ENCODE data around the gene TSSC4.

TSSC4 gene

DNA sequence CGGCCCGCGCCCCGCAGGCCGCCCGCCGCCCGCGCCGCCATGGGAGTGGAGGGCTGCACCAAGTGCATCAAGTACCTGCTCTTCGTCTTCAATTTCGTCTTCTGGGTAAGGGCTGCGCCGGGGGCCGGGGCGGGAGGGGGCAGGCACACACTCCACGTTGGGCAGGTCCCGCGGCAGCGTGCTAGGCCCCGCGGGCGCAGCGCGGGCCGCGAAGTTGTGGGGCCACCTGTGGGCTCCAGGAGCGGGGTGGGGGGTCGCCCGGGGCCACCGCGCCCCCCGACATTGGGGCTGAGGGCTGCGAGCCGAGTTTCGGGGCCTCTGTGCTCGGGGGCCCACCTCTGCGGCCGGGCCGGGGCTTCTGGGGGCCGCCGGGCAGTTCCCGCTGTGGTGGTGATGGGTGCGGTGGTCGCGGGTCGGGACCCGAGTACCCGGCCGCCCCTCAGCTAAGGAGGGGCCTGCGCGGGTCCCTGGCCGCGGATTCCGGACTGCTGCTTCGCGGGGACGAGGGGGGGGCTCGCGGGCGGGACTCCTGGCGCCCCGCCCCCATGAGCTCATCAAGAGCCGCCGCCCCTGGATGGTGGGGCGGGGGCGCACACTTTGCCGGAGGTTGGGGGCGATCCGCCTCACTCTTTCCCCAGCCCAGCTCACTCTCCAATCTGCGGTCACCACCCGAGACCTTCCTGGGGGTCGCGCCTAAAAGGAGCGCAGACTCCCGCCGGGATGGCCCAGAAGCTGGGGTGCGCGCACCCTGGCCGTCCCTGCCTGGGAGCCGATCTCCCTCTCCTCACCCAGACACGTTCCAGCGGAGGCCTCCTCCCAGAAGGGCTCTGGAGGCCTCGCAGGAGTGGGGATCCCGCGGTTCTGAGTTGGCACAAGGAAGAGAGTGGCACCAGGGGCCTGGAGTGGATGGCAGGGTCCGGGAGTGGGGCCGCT is 22.8 kb upstream of the TSSC4 start:
- DNase-seq, result peak; percentile 35 to 56
- TF ChIP-seq POLR2A (IDR thresholded peaks at IDR 0.05; ENCODE audit: low read length), result no peak

DNA sequence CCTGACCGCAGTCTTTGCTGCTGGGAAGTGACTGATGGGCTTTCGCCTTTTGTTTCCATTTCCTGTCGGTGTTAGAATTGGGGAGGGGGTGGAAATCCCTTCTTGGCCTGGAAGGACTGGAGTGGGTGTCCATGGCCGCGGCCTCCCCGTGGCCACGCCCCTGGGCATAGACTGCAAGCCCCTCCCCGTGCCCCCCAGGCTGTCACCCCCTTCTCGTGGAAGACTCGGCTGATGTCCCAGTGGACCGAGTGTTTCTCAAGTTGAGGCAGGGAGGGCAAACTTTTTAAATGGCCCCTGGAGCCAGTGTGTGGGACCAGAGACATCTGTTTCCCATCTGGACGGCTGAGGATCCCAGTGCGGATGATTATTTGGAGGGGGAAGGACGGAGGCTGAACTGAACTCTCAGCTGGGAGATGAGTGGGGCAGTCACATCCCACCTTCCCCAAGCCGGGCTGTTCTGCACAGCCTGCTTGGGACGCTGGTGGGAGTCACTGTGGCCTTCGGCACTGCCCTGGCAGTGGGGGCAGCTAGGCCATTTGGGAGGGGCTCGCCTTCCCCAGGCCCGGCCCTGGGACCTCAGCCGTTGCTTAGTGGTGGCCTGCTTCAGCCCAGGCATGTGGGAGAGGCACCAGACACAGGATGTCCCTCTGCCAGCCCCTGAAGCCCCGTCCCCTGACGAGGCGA is 21.9 kb upstream of the TSSC4 start:
- TF ChIP-seq POLR2A (IDR thresholded peaks at IDR 0.05; ENCODE audit: low read length), result no peak
- TF ChIP-seq GATA1 (IDR thresholded peaks at IDR 0.05; ENCODE audit: low read depth, low read length), result no peak
- DNase-seq, result no peak

DNA sequence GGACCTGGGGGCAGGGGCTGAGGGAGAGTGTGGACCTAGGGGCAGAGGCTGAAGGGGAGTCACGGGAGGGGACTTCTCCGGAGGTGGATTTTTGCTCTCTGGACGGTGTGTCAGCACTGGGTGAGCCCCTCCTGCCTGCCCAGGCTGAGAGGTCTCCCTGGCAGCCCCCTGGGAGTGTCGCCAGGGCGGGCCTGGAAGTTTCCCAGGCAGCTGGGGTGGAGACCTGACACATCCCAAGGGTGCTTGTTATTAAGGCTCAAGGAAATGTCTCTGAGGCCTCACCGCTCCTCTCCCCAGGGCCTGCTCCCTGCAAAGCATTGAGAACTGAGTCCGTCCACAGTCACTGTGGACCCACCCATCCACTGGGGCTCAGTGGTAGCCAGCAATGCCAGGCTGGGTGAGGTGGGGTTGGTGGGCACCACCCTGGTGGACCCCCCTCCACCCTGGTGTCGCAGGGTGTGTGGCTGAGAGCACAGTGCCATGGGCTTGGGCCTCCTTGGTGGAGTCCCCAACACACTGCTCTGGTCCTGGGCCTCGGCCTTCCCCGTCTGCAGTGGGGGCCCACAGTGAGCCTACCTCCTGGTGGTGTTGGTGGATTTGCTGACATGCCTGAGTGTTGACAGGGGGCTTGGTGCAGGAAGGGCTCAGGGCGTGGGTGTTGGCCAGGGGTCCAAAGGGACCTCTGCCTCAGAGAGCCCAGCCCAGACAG is 20.9 kb upstream of the TSSC4 start:
- no peak for TF ChIP-seq POLR2A (IDR thresholded peaks at IDR 0.05; ENCODE audit: low read length)
- DNase-seq, result no peak

DNA sequence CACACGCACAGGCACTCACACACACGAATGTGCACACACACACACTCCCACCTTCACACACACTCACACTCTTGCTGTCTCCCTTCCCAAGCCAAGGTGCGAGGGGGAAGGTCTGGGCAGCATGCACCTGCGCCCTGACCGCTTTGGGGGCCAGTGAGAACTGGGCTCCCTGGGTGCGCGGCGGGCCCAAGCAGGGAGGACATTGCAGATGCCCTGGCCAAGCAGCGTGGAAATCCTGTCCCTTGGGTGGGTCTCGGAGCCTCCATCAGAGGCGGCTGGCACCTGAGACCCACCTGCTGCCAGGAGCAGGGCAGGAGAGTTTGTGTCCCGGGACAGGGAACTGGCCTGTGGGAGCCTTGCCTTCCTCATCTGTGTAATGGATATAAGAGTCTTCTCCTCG is 20.2 kb upstream of the TSSC4 start:
- no peak for TF ChIP-seq POLR2A (IDR thresholded peaks at IDR 0.05; ENCODE audit: low read length)
- DNase-seq, result no peak

DNA sequence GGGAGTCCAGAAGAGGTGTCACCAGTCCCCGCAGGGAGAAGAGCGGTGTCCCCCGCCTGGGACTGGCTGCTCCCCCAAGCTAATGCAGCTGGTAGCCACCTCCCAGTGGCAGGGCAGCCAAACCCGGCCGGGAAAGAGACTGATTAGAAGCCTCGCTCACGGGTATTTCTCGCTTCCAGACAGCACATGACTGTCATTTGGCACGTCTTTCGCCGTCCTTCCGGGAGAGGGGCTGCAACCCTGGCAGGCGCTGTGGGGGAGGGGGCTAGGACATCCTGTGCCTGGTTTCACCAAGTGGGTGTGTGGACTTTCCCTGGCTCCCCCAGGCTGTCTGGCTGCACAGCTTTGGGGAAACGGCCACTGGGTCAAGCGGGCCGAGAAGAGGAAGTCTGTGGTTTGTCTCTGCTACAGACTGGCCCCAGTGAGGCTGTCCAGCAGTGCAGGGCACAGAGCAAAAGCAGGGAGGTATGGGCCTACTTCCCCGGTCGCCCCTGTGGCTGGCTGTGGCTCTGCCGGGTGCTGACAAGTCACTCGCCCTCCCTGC is 19.7 kb upstream of the TSSC4 start:
- no peak for DNase-seq
- TF ChIP-seq POLR2A (IDR thresholded peaks at IDR 0.05; ENCODE audit: low read length), result no peak
- no peak for TF ChIP-seq GATA1 (IDR thresholded peaks at IDR 0.05; ENCODE audit: low read depth, low read length)

DNA sequence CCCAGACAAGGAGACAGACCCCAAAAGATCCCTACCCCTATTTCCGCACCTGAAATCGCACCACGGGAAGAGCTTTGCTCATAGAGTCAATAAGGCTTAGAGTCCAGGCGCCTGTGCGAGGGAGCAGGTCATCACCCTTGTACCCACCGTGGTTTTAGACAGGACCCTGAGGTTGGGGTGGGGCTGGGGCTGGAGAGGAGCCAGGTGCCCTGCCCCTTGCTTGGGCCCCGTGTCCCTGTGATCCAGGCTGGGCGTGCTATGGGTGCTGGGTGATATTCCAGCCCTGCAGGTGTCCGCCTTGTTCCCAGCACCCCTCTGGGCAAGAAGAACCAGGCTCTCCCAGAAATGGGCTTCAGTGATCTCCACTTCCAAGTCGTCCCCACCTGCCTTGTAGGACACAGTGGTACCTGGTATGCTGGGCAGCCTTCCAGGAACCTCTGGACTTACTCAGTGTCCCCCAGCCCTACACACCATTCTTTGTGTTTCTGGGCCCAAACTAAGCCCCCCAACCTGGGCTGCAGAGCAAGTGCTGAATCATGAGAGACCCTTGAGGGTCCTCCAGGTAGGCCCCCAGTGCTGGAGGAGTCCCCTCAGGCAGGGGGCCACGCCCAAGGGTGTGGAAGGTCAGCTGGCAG is 18.9 kb upstream of the TSSC4 start:
- no peak for TF ChIP-seq POLR2A (IDR thresholded peaks at IDR 0.05; ENCODE audit: low read length)
- TF ChIP-seq GATA1 (IDR thresholded peaks at IDR 0.05; ENCODE audit: low read depth, low read length), result no peak

DNA sequence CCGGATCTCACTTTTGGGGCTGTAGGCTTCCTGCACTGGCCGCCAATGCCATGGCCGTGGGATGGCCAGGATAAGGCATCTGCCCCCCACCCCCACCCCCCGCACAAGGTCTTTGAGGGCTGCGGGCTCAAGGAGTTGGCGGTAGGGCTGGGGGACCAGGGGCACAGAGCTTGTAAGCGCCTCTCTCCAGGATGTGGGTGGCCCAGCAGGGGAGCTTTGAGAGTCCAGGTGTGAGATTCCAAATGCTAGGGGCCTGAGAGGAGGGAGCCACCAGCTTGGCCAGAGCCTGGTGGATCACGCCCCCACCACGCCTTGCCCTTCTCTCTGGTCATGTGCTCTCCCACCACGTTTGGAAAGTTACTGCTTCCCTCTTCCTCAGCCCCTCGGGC is 18.4 kb upstream of the TSSC4 start:
- DNase-seq, result no peak
- TF ChIP-seq POLR2A (IDR thresholded peaks at IDR 0.05; ENCODE audit: low read length), result no peak
- no peak for TF ChIP-seq GATA1 (IDR thresholded peaks at IDR 0.05; ENCODE audit: low read depth, low read length)

More for the DNA sequence above, 18.9 kb upstream of the TSSC4 start:
- DNase-seq, result no peak

DNA sequence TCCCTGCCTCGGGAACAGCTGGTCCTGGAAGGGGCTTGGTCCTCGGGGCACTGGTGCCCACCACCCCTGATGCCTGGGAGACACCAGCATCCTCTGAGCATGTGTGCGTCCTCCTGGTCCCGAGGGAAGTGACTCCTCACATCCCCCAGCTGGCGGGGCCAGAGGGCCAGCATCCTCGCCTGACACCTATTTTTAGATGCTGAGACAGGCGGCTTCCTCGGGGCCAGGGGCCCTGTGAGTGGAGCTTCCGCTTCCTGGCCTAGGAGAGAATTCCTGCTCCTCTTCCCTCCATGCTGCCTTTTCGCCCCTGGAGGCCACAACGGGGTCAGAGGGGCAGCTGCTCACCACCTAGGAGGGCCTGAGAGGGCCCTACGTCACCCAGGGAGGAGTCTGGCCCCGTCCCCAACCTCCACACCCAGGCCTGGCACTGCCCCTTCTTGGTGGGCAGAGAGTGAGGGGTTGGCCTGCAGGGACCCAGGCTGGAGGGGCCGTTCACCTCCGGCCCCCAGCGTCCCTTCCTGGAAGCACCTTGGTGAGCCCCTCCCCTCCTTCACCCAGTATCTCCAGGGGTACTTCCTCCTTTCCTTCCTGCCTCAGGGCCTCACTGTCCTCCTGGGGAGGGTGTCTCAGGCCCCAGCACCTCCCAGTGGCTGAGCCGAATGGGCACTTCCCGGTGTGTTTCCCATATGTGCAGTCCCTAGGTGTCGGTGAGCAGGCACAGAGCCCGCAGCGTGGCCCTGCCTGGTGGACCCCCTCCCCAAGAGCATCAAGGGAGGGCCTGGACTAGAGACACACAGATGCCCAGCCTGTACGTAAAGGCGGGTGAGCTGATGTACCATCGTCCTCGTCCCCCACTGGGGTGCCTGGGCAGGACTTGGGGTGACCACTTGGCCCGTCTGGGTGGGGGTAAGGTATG is 17.4 kb upstream of the TSSC4 start:
- TF ChIP-seq POLR2A (IDR thresholded peaks at IDR 0.05; ENCODE audit: low read length) (no peak), GATA1 (IDR thresholded peaks at IDR 0.05; ENCODE audit: low read depth, low read length) (no peak)
- no peak for DNase-seq

DNA sequence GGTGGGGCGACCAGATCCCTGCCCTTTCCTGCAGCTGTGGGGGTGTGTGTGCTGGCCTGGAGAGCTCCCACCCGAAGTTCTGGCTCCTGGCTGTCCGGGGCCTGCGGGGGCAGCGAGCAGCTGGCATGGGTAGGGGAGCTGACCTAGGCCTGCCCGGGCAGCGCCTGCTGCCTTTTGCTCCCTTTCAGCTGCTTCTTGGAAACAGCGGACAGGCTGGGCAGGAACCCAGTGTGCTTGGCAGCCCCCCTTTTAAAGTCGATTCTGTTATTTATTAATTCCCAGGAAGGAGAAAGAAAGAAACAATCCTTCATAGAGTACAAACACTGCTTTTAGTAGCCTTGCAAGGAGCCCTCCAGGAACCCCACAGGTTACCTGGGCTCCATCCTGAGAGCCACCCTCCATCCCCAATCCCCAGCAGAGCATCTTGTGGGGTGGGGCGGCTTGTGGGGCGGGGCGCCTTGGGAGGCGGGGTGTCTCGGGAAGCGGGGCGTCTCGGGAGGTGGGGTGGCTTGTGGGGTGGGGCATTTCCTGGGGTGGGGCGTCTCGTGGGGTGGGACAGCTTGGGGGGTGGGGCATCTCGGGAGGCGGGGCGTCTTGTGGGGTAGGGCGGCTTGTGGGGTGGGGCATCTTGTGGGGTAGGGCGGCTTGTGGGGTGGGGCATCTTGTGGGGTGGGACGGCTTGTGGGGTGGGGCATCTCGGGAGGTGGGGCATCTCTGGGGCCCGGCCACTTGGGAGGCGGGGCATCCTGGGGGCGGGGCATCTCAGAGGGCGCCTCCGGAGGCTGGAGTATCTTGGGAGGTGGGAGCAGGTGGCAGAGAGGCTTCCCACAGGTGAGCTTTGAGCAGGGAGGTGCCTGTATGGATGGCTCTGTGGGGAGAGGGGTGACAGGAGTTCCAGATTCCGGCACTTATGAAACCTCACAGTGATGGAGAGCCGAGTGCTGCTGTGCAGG is 16.4 kb upstream of the TSSC4 start:
- DNase-seq, result no peak
- no peak for TF ChIP-seq POLR2A (IDR thresholded peaks at IDR 0.05; ENCODE audit: low read length)
- TF ChIP-seq GATA1 (IDR thresholded peaks at IDR 0.05; ENCODE audit: low read depth, low read length), result no peak

DNA sequence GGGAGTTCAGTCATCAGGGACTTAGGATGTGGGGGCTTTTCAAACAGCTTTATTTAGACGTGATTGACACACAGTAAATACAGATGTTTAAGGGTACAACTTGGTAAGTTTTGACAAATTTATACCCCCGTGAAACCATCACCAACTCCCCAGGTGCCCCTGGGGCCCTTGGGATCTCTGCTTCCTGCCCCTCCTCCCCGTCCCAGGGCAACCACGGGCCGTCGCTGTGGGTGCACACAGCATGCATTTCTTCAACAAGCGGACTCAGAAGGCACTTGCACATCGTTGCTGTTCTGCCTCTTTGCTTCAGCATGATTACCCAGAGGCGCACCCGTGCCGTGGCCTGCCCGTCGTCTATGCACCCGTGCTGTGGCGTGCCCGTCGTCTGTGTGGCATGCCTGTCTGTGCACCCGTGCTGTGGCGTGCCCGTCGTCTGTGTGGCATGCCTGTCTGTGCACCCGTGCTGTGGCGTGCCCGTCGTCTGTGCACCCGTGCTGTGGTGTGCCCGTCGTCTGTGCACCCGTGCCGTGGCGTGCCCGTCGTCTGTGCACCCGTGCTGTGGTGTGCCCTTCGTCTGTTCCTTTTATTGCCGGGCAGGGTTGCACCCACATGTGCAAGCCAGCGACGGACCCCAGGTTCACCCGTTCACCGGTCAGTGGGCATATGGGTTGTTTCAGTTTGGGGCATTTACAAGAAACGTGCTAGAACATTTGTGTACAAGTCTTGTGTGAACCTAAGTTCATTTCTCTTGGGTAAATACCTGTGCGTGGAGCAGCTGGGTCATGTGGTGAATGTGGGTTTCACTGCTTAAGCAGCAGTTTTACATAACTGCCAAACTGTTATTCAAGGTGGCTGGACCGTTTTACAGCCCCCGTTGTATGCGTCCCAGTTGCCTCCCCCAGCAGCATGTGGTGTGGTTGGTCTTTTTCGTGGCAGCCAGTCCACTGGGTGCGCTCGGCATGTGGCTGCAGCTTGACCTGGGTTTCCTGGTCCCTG is 15.1 kb upstream of the TSSC4 start:
- TF ChIP-seq GATA1 (IDR thresholded peaks at IDR 0.05; ENCODE audit: low read depth, low read length), result no peak
- TF ChIP-seq POLR2A (IDR thresholded peaks at IDR 0.05; ENCODE audit: low read length), result no peak
- no peak for DNase-seq

DNA sequence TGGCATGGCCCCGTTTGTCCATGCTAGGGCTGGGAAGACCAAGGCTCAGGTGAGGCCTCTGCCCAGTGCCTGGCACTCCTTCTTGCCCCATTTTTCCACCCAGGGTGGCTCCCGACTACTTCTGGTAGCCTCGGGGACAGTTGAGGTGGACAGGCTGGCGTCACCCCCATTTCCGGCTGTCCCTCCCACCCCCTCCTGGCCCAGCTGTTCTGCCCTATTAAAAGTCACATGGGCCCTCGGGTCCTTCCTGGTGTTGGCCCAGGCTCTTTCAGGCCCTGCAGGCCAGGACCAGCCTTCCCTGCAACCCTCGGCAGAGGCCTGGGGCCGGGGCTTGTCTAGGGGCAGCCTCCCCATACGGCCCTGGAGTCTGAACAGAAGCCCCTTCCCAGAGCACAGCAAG is 14.0 kb upstream of the TSSC4 start:
- no peak for DNase-seq
- TF ChIP-seq POLR2A (IDR thresholded peaks at IDR 0.05; ENCODE audit: low read length) (no peak), GATA1 (IDR thresholded peaks at IDR 0.05; ENCODE audit: low read depth, low read length) (no peak)
